ENCODE results near the gene TRIM2. TPM values are rescaled to one million over a fixed set of nuclear protein-coding genes. Genes with fewer than 3 reads are reported as not detected.

TRIM2 gene
- total RNA-seq, 1 donor from 2014 or later = 50.1 TPM

DNA sequence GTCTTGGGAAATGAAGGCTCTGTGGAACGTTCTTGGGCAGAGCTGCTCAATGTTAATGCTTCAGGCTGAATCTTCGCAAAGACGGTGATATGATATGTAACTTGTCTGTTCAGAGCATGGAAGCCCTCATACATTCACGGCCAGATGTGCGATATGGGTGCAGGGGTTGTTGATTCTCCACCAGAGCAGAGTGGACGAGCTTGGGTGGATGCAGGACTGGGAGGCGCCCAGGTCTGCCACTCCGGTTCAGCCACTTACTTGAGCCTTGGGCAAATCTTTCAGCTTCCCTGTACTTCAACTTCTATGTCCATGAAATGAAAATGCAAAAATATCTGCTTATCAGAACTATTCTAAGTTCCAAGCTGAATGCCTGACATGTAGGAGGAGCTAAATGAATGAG is 92.9 kb downstream of the TRIM2 start:
- Mint-ChIP-seq H3K27ac (peak overlapping the region; percentile 97), H3K27me3 (ENCODE audit: low read depth) (no peaks in the 10 kb centered on the region), H3K4me3 (peak overlapping the region; percentile 58), H3K36me3 (peaks cover 32% of the 10 kb centered on the region), H3K9me3 (peaks cover 27% of the 10 kb centered on the region), H3K4me1 (peaks cover 52% of the 10 kb centered on the region)
- no peak for DNase-seq (ENCODE audit: low spot score in 2 of 2, unreplicated experiment in 2 of 2)
- TF ChIP-seq CTCF (IDR thresholded peaks at IDR 0.05; ENCODE audit: unreplicated experiment) = no peak

DNA sequence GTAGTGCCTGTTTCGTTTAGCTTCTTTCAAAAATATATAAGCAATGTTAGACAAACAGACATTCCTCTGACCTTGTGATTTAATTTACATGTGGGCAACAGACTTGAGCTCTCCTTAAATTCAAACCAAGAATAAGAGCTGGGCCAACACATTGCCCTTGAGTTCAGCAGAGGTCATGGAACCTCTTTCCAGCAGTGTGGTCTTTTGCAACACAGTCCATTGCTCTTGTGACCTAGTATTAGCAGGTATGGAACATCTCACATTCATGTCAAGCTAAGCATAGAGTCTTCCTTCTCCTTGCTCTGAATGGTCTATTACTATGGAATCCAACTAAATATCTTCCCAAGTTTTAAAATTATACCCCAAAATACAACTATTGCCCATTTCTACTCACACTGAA is 106.5 kb downstream of the TRIM2 start:
- no peak for TF ChIP-seq CTCF (IDR thresholded peaks at IDR 0.05; ENCODE audit: unreplicated experiment)
- Mint-ChIP-seq H3K27me3 (ENCODE audit: low read depth) (no peaks in the 10 kb centered on the region), H3K4me3 (no peak overlapping the region), H3K27ac (no peak overlapping the region), H3K4me1 (peaks cover 3% of the 10 kb centered on the region), H3K36me3 (peaks cover 33% of the 10 kb centered on the region), H3K9me3 (peaks cover 3% of the 10 kb centered on the region)
- no peak for DNase-seq (ENCODE audit: low spot score in 2 of 2, unreplicated experiment in 2 of 2)

GRCh38 chr4:153314915-153315314 is 110.7 kb downstream of the TRIM2 start:
- peaks cover 15% of the 10 kb centered on the region for H3K36me3 Mint-ChIP-seq

GRCh38 chr4:153318696-153319320 is 114.6 kb downstream of the TRIM2 start:
- H3K4me3 Mint-ChIP-seq = no peak overlapping the region
- H3K9me3 Mint-ChIP-seq = no peaks in the 10 kb centered on the region
- no peak for DNase-seq (ENCODE audit: low spot score in 2 of 2, unreplicated experiment in 2 of 2)
- TF ChIP-seq CTCF (IDR thresholded peaks at IDR 0.05; ENCODE audit: unreplicated experiment) = peak; percentile 57
- H3K36me3 Mint-ChIP-seq = peaks cover 15% of the 10 kb centered on the region
- no peak overlapping the region for H3K27ac Mint-ChIP-seq
- H3K27me3 Mint-ChIP-seq (ENCODE audit: low read depth) = no peaks in the 10 kb centered on the region
- peaks cover 7% of the 10 kb centered on the region for H3K4me1 Mint-ChIP-seq

More at GRCh38 chr4:153314915-153315314, 110.7 kb downstream of the TRIM2 start:
- Mint-ChIP-seq H3K4me3 (no peak overlapping the region), H3K4me1 (peaks cover 7% of the 10 kb centered on the region), H3K27ac (no peak overlapping the region), H3K27me3 (ENCODE audit: low read depth) (no peaks in the 10 kb centered on the region), H3K9me3 (peaks cover 3% of the 10 kb centered on the region)
- no peak for DNase-seq (ENCODE audit: low spot score in 2 of 2, unreplicated experiment in 2 of 2)
- no peak for TF ChIP-seq CTCF (IDR thresholded peaks at IDR 0.05; ENCODE audit: unreplicated experiment)

GRCh38 chr4:153322791-153323190 is 118.5 kb downstream of the TRIM2 start:
- Mint-ChIP-seq H3K4me1 (no peaks in the 10 kb centered on the region), H3K27ac (no peak overlapping the region), H3K27me3 (ENCODE audit: low read depth) (no peaks in the 10 kb centered on the region), H3K9me3 (no peaks in the 10 kb centered on the region), H3K4me3 (no peak overlapping the region), H3K36me3 (peaks cover 9% of the 10 kb centered on the region)
- TF ChIP-seq CTCF (IDR thresholded peaks at IDR 0.05; ENCODE audit: unreplicated experiment) = no peak
- no peak for DNase-seq (ENCODE audit: low spot score in 2 of 2, unreplicated experiment in 2 of 2)

All from mesothelial cell of epicardium (in vitro differentiated cells).